HG02763 (cell line): ENCODE measurements around the gene PRDM12.

Experiments
- ATAC-seq: cut with Tn5 transposase; IDR thresholded peaks from one replicate; pipeline ENCODE4 v1.9.1; 2021; ENCODE audit warnings: mild to moderate bottlenecking, moderate library complexity; ENCODE audit not compliant: unreplicated experiment

PRDM12 gene

DNA sequence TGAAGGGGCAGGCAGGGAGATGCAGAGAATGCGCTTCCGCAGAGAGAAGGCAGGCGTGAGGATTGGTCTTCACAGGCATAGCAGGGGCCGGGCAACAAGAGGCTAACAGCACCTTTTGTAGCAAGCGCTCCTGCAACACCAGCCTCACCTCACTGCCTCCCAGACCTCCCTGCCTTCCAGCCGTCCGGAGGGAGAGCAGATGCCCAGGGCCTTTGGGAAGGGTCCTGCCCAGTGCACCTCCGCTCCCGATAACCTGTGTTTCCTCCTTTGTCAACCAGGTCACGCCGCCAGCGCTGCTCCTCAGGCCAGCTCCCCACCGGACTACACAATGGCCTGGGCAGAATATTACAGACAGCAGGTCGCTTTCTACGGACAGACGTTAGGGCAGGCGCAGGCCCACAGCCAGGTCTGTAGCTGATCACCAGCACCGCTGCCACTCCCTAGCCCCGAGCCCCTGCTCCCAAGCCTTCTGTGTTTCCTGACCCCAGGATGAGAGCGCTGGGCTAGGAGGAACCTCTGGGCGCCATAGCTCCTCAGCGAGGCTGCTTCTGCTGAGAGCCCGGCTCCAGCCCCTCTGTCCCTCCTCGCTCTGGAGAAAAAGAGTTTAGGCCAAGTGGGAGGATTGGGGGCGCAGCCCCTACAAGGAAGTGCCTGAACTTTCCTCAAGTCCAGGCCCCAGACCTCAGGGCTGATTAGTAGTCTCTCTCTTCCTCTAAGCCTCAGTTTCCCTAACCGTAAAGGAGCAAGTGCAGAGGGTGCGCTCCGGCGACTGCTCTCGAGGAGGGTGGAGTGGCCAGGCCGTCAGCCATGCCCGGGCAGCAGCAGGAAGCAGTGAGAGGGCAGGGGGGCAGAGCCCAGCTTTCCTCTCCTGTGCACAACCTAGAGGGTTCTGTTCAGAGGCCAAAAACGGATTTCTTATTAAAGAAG lies 28.4 kb upstream of the PRDM12 start:
- ATAC-seq, result no peak

DNA sequence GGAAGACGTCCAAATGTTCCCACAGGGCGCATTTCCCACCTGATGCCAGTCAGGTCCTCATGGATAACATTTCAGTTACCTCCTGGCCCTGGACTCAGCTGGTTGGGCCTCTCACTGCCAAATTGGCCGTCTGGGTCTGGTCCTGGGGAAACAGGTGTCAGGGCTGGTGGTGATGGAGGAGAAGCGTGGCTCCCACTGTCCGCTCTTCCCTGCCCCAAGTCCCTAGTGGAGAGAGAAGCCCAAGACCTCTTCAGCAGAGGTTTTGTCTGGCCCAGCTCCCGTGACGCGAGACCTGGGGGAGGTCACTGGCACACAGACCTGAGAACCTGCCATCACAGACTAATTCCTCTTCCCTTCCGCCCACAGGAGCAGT lies 27.8 kb upstream of the PRDM12 start:
- ATAC-seq, result no peak

DNA sequence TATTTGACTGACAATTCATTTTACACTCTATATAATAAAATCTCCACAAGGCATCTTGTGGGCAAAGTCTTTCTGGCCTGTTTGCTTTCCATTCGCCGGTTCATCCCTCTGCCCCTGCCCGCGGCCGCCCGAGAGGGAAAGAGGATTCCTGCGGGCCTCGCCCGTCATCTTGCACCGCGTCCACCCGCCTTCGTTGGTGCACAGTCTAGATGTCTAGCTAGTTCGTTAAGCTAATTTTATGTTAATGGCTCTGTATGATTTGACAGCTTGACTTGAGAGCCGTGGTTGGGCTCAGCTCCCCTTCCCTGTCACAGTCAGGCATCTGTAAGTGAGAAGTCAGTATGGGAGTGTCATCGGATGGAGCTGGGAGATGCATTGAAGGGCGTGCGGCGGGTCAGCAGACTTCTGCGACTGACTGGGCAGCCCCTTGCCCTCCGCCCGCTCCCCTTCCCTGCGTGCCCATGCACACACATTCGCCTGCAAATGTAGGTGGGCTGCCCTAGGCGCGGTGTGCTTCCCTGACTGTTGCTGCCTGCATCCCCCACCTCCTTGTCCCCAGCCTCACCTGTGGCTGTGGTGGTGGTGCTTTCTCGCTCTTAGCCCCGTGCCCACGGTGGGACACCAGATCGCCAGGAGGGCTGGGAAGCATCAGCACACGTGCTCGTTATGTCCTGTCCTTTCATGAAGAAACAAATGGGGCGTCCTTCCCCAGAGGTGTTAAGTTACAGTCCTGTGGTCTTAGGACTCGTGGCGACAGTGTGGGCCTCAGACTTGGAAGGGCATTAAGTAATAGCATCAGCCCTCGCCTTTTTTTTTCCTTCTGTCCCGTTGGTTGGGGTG lies 25.9 kb upstream of the PRDM12 start:
- ATAC-seq, result no peak

DNA sequence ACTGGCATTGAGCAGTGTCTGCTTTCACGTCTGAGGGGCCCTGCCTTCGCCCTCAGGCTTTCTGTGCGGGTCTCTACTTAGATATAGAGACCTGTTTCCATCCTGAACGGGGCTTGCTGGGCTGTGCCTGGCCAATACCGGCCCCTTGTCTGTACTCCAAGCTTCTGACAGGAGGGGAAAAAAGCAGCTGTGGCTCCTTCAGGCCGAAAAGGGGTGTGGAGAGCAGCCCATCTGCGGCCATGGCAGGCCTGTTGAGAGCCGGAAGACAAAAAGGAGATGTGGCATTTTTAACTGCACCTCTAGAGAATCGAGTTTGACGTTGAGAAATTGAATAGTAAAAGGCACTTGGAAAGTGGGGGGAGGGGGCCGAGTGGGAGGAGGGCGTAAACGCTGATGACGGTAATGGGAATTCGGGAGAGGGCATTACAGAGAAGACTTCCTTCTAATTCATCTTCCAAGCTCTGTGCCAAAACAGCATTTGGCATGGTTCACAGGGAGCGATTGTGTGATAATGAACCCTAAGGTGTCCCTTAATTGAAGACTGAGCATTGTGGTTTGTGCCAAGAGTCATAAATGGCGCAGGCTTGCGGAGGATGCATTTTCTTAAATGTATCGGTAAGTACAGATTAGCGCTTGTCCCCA lies 25.1 kb upstream of the PRDM12 start:
- no peak for ATAC-seq

DNA sequence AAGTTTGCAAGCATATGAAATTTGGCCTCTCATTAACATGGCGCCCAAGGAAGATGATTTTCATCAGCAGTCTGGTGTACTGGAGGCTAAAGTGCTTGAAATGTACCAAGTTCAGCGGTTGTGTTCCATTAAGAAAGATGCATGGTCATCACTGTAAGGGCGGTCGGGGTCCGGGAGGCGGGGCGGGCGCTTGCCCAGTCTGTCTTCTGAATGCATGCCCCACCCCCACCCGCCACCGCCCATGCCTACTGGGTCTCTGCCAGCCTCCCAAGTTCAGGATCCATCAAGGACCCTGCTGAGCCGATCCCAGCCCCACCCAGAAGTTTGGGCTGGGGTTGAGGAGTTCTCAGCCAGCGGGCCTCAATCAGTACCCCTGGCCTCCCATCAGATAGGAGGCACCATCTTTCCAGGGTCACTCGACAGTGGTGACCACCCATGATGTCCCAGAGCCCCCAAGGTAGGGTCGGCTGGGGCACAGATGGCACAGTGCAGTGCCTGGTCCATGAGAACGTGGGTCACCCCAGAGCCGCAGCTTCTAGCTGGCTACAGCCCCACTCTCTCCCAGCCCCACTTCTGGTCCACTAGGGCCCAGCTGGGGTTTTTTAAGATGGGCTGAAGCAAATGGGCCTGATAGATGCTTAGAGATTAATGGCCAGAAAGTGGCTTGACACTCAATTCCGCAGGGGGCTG lies 24.4 kb upstream of the PRDM12 start:
- ATAC-seq, result no peak

DNA sequence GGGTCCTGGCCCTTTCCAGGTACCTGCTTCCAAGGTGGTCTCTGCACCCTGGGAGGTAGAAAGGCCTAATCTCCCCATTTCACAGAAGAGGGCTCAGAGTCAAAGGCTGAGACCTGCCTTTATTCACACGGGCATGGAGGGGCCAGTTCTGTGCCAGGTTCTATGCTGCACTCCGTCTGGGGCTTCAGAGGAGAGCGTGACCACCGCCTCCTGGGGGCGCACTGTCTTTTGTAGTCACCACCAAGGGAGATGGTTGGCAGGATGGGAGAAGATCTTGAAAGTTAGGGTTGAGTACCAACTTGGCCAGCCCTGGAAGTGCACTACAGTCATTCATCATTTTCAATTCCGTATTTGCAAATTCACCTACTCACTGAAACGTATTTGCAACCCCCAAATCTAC lies 23.7 kb upstream of the PRDM12 start:
- ATAC-seq, result no peak

DNA sequence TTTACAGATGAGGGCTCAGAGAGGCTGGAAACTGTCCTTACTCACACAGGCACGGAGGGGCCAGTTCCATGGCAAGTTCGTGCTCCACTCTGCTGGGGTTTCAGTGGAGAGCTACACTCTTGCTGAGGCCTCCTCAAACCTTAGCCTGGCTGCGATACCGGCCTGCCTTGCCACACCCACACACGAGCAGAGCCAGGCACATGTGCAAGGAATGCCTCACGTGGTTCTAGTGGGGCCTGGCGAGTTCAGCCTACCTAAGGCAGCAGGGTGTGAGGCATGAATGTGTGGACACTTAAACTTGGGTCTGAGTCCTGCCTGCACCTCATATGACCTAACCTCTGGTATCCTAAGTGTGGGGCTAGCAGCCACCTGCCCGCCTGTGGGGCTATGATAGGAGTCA lies 21.5 kb upstream of the PRDM12 start:
- ATAC-seq, result no peak

DNA sequence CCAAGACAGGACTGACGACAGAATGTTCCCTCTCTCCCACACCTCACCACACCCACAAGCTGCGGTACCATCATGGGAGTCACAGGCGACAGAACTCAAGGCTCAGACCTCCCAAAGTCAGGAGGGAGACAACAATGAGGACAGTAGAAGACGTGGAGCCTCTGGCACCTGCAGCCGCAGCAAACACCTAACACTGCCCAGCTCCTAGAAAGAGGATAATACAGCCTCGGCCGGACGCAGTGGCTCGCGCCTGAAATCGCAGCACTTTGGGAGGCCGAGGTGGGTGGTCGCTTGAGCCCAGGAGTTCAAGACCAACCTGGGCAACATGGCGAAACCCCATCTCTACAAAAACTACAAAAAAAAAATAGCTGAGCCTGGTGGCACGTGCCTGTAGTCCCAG lies 13.2 kb upstream of the PRDM12 start:
- no peak for ATAC-seq

DNA sequence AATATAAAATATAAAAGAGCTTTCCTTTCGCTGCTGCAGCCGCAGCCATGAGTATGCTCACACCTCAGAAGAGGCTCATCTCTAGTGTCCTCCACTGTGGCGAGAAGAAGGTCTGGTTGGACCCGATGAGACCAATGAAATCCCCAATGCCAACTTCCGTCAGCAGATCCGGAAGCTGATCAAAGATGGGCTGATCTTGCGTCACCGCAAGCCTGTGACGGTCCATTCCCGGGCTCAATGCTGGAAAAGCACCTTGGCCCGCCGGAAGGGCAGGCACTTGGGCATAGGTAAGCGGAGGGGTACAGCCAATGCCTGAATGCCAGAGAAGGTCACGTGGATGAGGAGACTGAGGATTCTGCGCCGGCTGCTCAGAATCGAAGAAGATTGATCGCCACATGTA lies 12.6 kb upstream of the PRDM12 start:
- ATAC-seq, result no peak

DNA sequence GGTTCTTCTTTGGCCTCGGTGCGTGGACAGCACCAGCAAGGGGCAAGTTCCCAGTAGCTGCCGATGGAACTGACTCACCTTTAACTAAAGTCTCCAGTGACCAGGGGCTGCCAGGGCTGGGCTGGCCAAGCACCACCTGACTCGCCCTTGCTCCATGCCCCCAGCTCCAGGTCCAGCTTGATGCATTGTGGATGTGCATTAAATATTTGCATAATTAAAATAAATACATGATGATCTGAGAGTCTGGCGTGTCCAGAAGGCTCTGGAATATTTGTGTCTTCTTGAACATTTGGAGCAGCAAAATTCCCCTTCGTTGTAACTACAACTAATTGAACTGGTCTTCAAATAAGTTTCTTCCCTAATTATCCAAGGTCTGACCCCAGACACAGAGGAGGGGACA lies 9.5 kb upstream of the PRDM12 start:
- ATAC-seq, result no peak

DNA sequence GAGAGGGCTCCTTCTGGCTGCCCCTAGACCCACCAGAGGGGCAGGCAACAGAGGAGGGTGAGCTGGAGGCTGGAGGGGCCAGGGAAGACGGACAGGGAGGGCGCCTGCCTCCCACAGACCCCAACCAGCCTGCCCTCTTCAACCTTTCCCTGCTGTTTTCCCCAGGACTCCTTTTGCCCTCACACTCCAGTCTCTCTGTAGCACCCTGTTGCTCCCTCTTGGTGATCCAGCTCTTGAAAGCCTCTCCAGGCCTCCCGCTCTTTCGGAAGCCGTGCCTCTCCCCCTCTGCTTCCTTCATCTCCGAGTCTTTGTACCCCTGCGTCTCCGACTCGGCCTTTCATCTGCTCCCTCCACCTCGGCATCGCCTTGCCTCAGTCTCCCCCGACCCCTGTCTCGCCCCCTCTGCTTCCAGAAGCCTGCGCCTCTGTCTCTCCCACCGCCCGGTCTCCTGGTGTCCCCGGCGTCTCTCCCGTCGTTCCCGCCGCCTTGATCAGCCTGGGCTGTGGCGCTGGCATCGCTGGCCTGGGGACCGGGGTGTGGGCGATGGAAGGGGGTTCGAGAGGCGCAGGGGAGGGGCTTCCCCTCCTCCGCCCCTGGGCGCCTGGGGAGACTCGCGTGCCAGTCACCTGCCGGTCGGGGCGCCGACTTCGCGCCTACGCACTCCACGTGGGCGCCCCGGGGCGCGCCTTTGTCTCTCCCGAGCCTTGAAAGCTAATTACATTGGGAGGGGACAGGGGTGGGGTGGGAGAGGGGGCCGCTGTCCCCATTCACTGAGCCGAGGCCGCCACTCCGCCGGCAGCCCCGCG lies 5.3 kb upstream of the PRDM12 start:
- no peak for ATAC-seq

DNA sequence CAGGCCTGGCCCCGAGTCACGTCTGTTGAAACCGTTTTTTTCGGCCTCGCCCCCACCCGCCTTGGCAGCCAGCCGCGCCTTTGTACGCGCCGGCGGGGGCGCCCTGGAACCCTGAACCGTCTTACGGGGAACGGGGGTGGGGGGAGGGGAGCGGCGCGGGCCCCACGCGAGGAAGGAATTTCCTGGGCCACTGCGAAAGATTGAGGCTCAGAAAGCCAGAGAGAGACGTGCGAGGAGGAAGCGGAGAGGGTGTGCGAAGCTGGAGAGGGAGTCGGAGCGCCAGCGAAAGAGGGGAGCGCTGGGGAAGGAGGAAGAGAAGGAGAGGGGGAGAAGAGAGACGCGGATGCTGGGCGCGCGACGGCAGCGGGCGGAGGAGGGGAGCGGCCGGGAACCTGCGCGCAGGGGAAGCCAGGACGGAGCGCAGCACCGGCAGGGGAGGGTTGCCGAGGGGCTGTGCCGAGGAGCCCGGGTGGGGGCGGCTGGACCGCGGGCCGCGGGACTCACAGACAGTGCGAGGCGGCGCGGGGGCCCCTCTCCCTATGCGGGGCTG lies 4.6 kb upstream of the PRDM12 start:
- ATAC-seq, result no peak

DNA sequence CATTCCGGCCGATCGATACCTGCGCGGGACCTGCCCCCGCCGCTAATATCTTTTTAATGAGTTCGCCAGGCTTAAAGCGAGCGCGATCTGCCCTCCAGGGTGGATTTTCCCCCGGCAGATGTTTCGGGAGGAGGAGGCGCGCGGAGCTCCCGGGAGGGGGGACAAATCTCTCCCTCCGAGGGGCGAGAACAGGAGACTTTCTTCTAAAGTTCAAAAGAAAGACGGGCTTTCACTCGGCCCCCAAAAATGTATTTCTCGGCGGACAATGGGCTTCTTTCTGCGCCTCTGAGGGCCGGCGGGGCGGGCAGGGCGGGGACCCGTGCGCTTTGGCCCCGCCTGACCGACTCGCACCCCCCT lies 4.1 kb upstream of the PRDM12 start:
- ATAC-seq, result no peak

DNA sequence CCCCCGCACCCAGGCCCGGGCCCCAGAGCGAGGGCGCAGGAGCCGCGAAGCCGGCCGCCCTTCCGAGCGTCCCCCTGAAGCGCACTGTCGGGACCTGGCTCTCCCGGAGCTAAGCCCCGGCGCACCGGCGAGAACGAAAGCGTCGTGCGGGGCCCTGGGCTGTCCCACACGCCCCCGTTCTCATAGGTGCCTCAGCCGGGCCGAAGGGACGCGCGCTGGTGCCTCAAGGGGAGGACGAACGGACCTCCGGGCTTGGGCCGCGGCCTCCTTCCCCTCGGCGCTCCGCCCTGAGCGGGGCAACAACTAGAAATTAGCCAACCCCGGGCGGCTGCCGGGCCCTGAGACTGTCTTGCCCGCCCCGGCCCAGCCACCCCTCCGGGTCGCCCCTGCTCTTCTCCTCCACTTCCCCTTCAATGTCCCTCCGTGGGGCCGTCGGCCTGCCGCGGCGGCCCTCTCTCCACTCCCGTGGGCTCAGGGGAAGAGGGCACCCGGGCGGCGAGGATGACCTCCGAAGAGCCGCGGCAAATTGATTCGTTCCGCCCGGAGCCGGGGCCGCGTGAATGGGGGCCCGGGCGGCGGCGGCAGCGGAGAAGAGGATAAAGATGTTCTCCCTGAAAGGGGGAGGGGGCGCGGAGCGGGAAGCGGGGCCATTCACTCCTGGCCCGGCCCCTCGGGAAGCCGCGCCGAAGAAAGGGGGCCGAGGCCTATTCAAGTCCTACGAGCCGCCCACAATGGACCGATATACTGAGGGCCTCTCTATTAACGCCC lies 3.5 kb upstream of the PRDM12 start:
- ATAC-seq, result no peak

DNA sequence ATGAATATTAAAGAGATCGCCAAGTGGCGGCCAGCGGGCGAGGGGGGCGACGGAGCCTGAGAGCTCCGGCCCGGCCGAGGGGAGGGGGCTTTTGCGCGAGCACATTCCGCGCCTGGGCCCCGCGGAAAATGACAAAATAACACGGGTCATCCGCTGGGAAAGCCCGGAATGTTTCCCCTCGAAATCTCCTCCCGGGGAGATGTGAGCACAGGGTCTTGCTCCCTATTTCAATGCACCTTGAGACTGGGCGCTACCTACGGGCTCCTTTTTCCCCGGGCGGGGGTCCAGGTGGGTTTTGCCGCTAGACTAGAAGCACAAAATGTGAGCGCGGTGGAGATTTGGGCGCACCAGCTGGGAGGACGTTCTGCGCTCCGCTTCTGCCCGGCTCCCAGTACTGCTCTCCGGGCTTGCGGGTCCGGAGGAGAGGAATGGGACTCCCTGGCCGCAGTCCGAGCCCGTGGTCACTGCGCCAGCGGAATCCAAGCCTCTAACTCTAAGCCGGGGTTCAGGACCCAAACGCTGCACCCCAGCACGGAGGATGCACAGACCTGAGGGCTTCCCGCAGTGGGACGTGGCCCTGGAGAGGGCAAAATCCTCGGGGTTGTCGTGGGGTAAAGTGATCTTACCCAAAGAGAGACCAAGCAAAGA lies 2.8 kb upstream of the PRDM12 start:
- ATAC-seq, result no peak

DNA sequence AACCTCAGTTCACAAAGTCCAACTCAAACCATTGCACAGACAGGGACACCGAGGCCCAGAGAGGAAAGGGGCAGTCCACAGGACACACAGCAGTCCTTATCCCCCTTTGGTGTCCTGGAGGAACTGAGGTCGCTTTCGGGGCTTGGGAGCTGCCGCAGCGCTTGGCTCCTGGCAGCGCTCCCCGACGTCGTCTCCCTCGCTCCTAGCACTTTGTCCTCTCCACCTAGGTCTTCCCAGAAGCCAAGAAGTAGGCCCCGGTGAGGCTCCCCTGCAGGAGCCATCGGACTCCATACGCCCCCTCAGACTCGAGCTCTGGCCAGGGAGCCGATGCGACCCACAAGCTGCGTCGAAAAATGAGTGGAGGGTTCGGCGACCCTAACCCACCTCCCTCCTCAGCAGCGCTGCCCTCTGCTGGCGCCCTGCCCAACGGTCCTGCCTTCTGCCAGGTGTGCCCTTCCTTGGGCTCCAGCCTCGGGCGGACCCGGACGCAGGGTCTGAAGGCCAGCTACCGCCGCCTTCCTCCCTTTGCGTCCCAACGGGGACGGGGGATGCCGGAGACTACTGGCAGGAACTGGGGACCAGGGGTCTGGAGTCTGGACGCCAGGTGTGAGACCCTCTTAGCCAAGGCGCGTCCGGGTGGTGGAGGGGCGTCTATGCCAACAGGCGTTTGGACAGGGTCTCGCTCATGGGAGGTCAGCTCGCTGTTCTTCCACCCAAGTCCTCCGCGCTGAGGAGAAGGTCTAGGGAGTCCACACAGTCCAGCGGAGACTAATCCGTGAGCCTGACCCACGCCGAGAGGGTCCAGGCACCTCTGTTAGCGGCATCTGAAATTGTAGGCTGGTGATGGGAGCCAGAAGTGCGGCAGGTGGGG lies 2.1 kb upstream of the PRDM12 start:
- no peak for ATAC-seq

DNA sequence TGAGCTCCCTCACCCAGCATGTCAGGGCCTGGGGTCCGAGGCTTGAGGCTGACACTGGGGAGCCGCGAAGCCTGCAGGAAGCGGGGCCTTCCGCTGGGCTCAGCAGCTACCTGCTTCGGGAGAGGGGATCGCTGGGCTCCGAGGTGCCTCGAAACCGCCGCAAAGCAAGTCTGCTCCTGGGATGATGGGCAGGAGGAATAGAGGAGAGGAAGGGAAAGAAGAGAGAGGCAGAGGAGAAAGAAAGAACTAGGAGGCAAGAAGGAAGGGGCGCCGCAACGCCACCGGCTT lies 1.5 kb upstream of the PRDM12 start:
- ATAC-seq, result no peak
